Measurements from ENCODE around the gene FYCO1. TPM values are rescaled to one million over a fixed set of nuclear protein-coding genes. Genes with fewer than 3 reads are reported as not detected.

The FYCO1 gene
- polyA plus RNA-seq, 3 donors, result 0.59 to 5.0 (median 1.3) TPM

GRCh38 chr3:46019707-46020106 is 24.1 kb upstream of the FYCO1 start:
- peak in 1 of 3 donors; percentile 41 for DNase-seq
- Histone ChIP-seq H3K9ac (ENCODE audit: insufficient read depth, low read length, poor library complexity, severe bottlenecking) (no peak overlapping the region), H3K79me2 (ENCODE audit: insufficient read depth, low read length) (no peaks in the 10 kb centered on the region), H3K4me3 (replicated peaks in 1 of 3; ENCODE audit: low read depth in 2 of 3, low read length in 3 of 3) (no peak overlapping the region), H2AFZ (ENCODE audit: insufficient read depth, low read depth, low read length, poor library complexity, severe bottlenecking) (no peak overlapping the region), H3K4me1 (ENCODE audit: control insufficient read depth in 1 of 2, insufficient read depth in 2 of 2, low read length in 2 of 2) (peaks cover 43 to 44% of the 10 kb centered on the region in 2 donors), H3K4me2 (replicated peaks; ENCODE audit: extremely low read depth, low read length, poor library complexity, severe bottlenecking) (no peak overlapping the region), H4K20me1 (ENCODE audit: insufficient read depth, low read length) (no peaks in the 10 kb centered on the region), H3K27me3 (ENCODE audit: control insufficient read depth in 2 of 2, insufficient read depth in 2 of 2, low read length in 2 of 2) (no peaks in the 10 kb centered on the region), H3K27ac (ENCODE audit: low read depth in 1 of 2, low read length in 2 of 2) (no peak overlapping the region), H3K36me3 (replicated peaks in 1 of 2; ENCODE audit: control insufficient read depth in 1 of 2, insufficient read depth in 2 of 2, low read length in 2 of 2) (no peaks in the 10 kb centered on the region), H3K9me3 (replicated peaks in 1 of 2; ENCODE audit: control insufficient read depth in 1 of 2, insufficient read depth in 1 of 2, low read length in 2 of 2) (peaks cover 0 to 9% of the 10 kb centered on the region in 2 donors)
- TF ChIP-seq, protein P1, sequence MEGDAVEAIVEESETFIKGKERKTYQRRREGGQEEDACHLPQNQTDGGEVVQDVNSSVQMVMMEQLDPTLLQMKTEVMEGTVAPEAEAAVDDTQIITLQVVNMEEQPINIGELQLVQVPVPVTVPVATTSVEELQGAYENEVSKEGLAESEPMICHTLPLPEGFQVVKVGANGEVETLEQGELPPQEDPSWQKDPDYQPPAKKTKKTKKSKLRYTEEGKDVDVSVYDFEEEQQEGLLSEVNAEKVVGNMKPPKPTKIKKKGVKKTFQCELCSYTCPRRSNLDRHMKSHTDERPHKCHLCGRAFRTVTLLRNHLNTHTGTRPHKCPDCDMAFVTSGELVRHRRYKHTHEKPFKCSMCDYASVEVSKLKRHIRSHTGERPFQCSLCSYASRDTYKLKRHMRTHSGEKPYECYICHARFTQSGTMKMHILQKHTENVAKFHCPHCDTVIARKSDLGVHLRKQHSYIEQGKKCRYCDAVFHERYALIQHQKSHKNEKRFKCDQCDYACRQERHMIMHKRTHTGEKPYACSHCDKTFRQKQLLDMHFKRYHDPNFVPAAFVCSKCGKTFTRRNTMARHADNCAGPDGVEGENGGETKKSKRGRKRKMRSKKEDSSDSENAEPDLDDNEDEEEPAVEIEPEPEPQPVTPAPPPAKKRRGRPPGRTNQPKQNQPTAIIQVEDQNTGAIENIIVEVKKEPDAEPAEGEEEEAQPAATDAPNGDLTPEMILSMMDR (IDR thresholded peaks at IDR 0.05), result no peak
- WGBS (ENCODE audit: insufficient coverage), result 50% methylated on average over 1 of the region's 1 CpG
- peaks cover 3 to 19% (median 14%) of the 10 kb centered on the region in 7 donors for H3K9me3 Mint-ChIP-seq
- H3K36me3 Mint-ChIP-seq, result peaks cover 2 to 7% of the 10 kb centered on the region in 2 donors
- H3K4me3 Mint-ChIP-seq, result no peak overlapping the region
- peak overlapping the region in 1 of 7 donors; percentile 6 for H3K27ac Mint-ChIP-seq
- H3K4me1 Mint-ChIP-seq, result peaks cover 40% of the 10 kb centered on the region
- intact Hi-C loops (cut with micrococcal nuclease), result loop anchor here (5.0 to 10.0 kb wide), 2 partner anchors 45 to 53 kb away; no protein-coding TSS in a partner anchor
- H3K27me3 Mint-ChIP-seq (ENCODE audit: low read depth in 3 of 3), result peaks cover 0 to 8% (median 3%) of the 10 kb centered on the region in 3 donors

GRCh38 chr3:46017720-46018119 is 22.1 kb upstream of the FYCO1 start:
- intact Hi-C loops (cut with micrococcal nuclease), result loop anchor here (5.0 to 10.0 kb wide), 2 partner anchors 47 to 55 kb away; no protein-coding TSS in a partner anchor
- H3K4me3 ChIP-seq (replicated peaks in 1 of 3; ENCODE audit: low read depth in 2 of 3, low read length in 3 of 3), result peak overlapping the region in 1 of 3 experiments; percentile 5
- Mint-ChIP-seq H3K27ac (peak overlapping the region; percentile 88 to 98 (median 93)), H3K4me3 (peak overlapping the region in 1 of 2 donors; percentile 63), H3K36me3 (peaks cover 2 to 7% of the 10 kb centered on the region in 2 donors), H3K9me3 (peaks cover 6 to 19% (median 16%) of the 10 kb centered on the region in 7 donors), H3K27me3 (ENCODE audit: low read depth in 3 of 3) (peaks cover 0 to 8% (median 3%) of the 10 kb centered on the region in 3 donors), H3K4me1 (peaks cover 45% of the 10 kb centered on the region)
- no peak overlapping the region for H3K9ac ChIP-seq (ENCODE audit: insufficient read depth, low read length, poor library complexity, severe bottlenecking)
- H3K27me3 ChIP-seq (ENCODE audit: control insufficient read depth in 2 of 2, insufficient read depth in 2 of 2, low read length in 2 of 2), result no peaks in the 10 kb centered on the region
- H3K4me2 ChIP-seq (replicated peaks; ENCODE audit: extremely low read depth, low read length, poor library complexity, severe bottlenecking), result peak overlapping the region; percentile 21
- peaks cover 0 to 9% of the 10 kb centered on the region in 2 donors for H3K9me3 ChIP-seq (replicated peaks in 1 of 2; ENCODE audit: control insufficient read depth in 1 of 2, insufficient read depth in 1 of 2, low read length in 2 of 2)
- TF ChIP-seq, protein P1 (IDR thresholded peaks at IDR 0.05), result no peak
- H2AFZ ChIP-seq (ENCODE audit: insufficient read depth, low read depth, low read length, poor library complexity, severe bottlenecking), result no peak overlapping the region
- peak; percentile 85 to 97 (median 86) for DNase-seq
- 33% methylated on average over 1 of the region's 2 CpGs for WGBS (ENCODE audit: insufficient coverage)
- H3K27ac ChIP-seq (ENCODE audit: low read depth in 1 of 2, low read length in 2 of 2), result peak overlapping the region; percentile 26 to 82
- H3K36me3 ChIP-seq (replicated peaks in 1 of 2; ENCODE audit: control insufficient read depth in 1 of 2, insufficient read depth in 2 of 2, low read length in 2 of 2), result no peaks in the 10 kb centered on the region
- no peaks in the 10 kb centered on the region for H3K79me2 ChIP-seq (ENCODE audit: insufficient read depth, low read length)
- H3K4me1 ChIP-seq (ENCODE audit: control insufficient read depth in 1 of 2, insufficient read depth in 2 of 2, low read length in 2 of 2), result peaks cover 43 to 44% of the 10 kb centered on the region in 2 donors
- H4K20me1 ChIP-seq (ENCODE audit: insufficient read depth, low read length), result no peaks in the 10 kb centered on the region
